ENCODE measurements around the gene CCDC9.
"Not testable (repeated sequence)": the region's sequence is repeated elsewhere in the genome, so short reads cannot be mapped to it uniquely, and the experiment has no call there.

Gene CCDC9

DNA sequence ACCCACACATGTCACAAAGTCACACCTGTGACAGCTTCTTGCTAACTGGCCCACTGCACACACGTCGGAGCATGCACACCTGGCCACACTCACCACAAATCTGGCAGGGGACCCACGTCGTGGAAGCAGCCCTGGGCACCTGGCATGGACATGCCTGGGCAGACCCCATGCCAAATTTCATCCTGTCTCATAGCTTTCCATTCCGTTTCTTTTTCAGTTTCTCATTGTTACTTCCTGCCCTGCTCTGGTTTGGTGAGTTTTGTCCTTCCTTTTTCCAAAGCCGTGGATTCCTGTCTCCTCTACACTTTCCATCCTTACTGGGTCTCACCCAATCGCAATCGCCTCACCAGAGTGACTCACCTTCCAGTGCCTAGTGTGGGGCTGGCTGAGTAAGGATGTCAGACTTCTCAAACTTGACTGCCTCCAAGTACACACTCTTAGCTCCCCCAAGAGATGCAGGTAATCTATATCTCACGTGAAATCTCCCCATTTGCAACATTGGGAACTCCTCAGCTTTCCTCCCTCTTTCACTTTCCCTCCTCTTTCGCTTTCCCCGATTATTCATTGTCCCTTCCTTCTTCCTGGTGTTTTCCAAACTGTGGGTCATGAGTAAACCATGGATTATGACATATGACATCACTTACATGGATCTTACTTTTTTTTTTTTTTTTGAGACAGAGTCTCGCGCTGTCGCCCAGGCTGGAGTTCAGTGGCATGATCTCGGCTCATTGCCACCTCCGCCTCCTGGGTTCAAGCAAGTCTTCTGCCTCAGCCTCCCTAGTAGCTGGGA is 23.7 kb upstream of the CCDC9 start:
- DNase-seq (ENCODE audit: low spot score) = no peak

DNA sequence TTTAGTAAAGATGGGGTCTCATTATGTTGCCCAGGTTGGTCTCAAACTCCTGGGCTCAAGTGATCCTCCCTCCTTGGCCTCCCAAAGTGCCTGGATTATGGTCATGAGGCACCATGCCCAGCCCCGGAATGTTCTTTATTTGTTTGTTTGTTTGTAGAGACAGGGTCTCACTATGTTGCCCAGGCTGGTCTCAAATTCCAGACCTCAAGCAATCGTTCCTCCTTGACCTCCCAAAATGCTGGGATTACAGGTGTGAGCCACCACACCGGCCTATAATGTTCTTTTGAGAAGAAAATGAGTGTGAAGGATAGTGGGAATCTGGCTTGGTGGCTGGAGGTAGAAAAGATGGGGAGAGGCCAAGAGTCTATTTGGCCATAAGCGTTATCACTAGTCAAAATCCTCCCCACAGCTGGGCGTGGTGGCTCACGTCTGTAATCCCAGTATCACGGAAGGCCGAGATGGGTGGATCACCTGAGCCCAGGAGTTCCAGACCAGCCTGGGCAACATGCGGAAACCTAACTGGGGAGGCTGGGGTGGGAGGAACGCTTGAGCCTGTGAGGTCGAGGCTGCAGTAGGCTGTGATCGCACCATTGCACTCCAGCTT is 20.2 kb upstream of the CCDC9 start:
- DNase-seq (ENCODE audit: low spot score) = no peak

DNA sequence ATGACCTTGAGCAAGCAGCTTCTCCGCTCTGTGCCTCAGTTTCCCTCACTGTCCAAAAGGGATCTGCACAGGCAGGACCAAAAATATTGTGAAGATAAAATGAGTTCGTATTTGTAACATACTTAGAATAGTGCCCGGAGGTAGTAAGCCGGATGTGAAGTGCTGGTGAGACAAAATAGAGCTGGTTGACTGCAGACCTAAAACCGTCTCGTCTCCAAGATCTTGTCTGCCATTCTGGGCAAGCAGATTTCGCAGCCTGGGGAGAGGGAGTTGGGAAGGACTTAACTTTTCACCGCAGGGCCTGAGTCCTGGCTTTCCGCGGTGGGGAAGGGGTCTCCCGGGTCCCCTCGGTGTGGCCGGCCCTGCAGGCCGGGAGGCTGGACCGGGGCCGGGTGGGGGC is 17.2 kb upstream of the CCDC9 start:
- DNase-seq (ENCODE audit: low spot score) = no peak

DNA sequence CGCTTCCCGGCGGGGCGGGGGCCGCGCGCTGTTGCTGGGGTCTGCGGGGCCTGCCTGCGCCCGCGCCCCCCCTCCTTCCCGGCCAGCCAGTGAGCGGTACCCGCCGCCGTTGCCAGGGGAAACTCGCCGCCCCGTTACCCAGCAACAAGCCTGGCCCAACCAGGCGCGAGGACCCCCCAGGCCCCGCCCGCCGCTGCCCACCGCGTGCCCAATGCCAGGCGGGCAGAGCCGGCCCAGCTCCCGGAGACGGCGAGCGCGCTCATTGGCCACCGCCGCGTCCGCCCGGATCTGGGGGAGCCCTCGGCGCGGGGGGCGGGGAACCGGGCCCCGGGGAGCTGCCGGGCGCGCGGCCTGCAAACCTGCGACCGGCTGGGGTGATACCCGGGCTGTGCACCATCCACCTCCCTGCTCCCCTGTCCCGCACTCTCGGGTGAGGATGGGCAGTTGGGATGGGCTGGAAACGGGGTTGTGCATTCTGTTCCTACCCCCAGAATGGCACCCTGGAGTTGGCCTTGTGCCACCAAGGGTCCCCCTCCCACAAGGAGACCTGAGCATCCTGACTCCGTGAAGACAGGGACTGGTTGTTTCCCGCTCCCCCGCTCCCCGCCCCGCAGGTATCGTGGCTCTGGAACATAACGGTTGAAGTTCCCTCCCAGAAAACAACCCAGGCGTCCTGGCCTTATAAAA is 16.6 kb upstream of the CCDC9 start:
- peak; percentile 86 for DNase-seq (ENCODE audit: low spot score)

DNA sequence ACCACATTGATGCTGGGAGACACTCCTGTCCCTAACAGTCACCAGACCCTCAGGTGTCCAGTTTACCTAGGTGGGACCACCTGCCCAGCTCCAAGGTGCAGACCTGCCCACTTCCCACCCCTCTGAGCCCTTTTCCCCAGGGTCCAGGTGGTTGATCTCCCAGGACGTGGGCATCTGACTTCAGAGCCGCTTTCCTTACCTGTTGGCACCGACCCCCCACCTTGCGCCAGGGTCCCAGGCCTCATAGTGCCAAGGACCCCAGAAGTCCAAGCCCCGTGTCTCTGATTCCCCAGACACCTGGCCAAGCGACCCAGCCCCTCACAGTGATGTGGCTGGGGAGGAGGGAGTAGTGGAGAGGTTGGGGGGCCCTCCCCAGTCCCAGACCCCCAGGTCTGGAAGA is 15.8 kb upstream of the CCDC9 start:
- DNase-seq (ENCODE audit: low spot score) = no peak

DNA sequence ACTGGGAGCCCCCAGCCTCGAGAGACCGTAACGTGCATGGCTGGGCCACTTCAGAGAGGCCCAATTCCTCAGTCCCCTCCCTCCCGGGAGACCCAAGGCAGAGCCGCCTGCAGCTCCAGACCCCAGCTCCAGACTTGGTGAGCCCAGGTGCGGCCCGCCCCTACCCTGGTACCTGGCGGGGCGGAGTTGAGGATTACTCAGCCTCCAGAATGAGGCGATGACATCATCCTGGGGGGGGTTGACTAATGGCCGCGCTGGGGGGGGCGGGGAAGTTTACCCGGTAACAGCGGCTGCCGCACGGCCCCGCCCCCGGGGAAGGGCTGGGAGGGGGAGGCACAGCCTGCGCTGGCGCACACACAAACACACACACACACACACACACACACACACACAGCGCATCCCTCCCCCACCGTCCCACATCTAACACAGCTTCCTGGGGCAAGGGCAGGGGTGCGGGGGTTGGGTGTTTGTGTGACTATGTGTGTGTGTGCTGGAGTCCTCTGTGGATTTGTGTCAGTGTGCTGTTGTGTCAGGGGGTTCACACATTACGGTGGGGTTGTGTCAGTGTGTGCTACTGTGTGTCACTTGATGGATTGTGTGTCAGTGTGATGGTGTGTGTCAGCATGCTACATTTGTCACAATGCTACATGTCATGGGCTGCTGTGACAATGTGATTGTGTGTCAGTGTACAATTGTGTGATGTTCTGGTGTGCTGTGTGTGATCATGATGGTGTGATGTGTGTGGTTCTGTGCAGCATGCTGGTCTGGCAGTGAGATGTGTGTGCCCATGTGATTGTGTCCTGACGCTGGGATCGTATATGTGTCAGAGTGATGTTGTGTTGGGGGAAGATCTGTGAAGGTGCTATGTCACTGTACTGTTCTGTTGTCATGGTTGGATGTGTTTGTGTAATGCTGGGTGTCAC is 15.1 kb upstream of the CCDC9 start:
- DNase-seq (ENCODE audit: low spot score) = peak; percentile 82

DNA sequence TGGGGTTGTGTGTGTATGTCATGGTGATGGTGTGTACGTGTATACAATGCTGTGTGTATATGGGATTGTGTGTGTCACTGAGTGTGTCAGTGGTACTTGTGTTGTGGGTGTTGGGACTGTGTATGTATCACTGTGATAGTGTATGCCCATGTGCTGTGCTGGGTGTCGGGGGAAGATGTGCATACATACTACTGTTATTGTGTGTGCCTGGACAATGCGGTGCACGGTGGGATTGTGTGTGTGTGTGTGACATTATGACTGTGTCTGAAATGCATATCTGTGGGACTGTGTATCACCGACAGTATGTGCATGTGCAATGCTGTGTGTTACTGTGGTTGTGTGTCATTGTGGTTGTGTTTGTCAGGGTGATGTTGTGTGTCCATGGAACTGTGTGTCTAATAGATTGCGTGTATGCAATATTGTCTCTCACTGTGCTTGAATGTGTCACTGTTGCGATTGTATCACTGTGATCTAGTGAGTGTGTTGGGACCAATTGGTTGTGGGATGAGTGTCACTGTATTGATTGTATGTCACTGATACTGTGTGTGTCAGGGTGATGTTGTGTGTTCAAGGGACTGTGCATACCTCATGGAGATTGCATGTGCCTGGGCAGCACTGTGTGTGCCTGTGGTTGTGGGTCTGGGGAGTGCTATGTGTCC is 14.3 kb upstream of the CCDC9 start:
- no peak for DNase-seq (ENCODE audit: low spot score)

DNA sequence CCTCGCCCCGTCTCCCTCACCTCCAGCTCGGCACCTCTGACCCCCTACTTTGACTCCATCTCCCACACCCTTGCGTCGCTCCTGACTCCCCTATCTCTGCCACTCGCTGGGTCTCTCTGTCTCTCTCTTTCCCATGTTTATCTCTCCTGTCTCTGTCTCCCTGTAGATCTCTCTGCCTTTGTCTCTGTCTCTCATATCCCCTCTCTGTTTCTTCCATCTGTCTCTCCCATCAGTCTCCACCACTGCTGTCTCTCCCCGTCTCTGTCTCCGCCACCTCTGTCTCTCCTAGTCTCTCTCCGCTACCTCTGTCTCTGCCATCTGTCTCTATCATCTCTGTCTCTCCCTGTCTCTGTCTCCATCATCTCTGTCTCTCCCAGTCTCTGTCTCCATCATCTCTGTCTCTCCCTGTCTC is 13.0 kb upstream of the CCDC9 start:
- no peak for DNase-seq (ENCODE audit: low spot score)

DNA sequence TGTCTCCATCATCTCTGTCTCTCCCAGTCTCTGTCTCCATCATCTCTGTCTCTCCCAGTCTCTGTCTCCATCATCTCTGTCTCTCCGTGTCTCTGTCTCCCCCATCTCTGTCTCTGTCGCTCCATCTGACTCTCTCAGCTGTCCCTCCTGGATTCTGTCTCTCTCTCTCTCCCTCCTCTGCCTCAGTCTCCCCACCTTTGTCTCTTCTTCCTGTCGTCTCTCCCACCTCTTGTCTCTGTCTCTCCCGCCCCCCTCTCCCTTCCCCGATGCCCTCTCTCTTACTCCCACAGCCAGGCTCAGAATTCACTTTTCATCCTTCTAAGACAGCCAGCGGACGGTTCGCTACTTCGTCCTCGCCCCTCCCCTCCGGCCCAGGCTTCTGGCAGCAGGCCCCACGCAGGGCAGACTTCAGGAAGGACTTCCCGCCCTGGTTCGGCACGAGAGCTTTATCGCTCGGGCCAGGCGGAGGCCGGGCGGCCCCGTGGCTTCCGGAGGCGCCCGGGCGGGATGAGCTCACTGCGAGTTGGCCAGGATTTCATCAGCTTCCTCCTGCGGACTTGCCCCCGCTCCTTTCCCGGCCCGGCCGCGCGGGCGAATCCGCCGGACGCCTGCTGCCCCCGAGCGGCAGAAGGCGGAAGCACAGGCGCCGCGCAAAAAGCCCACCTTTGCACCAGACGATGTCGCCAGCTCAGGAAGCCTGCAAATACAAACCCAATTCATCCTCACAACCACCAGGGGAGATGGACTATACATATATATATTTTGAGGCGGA is 12.4 kb upstream of the CCDC9 start:
- peak; percentile 90 for DNase-seq (ENCODE audit: low spot score)

DNA sequence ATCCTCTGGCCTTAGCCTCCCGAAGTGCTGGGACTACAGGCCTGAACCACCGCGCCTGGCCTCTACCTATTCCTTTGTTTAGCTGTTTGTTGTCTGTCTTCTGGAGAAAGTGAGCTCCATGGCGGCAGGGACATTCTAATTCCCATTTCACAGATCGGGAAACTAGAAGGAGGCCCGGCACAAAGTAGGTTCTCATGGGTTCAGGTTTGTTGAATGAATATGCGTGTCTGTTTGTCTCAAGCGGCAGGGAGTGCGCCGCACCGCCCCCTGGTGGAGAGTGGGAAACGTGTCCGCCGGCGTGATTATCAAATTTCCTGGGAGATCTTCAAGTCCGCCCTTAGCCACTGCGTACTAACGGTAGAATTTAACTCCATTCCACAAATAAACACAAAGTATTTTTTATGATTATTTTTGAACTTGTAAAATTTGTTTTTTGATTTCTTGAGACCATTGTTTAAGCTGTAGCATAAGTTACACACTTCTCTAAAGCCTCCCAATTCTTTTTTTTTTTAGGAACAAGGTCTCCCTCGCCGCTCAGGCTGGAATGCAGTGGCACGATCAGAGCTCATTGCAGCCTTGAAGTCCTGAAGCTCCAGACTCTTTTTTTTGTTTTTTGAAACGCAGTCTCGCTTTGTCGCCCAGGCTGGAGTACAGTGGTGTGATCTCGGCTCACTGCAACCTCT is 8.9 kb upstream of the CCDC9 start:
- DNase-seq (ENCODE audit: low spot score) = peak; percentile 71

DNA sequence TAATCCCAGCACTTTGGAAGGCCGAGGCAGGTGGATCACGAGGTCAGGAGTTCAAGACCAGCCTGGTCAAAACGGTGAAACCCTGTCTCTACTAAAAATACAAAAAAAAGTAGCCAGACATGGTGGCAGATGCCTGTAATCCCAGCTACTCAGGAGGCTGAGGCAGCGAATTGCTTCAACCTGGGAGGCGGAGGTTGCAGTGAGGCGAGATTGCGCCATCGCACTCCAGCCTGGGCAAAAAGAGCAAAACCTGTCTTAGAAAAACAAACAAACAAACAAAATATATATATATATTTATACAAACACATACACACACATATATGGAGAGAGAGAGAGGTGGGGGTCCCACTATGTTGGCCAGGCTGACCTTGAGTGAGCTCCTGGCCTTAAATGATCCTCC is 3.3 kb upstream of the CCDC9 start:
- not testable (repeated sequence) for DNase-seq (ENCODE audit: low spot score)

DNA sequence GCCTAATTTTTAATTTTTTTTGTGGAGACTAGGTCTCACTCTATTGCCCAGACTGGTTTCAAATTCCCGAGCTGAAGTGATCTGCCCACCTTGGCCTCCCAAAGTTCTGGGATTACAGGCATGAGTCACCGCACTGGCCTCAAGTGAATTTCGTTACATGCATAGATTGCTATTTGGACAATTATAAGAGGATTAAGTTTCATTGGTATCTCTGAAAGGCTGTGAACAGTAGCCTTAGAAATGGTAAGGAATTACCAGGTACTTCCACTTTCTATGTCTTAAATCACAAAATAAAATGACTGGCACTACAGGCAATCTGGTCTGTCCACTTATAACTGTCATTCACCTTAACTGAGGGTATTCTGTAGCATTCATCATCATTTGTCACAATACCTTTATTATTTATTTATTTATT is 2.9 kb upstream of the CCDC9 start:
- peak; percentile 51 for DNase-seq (ENCODE audit: low spot score)

DNA sequence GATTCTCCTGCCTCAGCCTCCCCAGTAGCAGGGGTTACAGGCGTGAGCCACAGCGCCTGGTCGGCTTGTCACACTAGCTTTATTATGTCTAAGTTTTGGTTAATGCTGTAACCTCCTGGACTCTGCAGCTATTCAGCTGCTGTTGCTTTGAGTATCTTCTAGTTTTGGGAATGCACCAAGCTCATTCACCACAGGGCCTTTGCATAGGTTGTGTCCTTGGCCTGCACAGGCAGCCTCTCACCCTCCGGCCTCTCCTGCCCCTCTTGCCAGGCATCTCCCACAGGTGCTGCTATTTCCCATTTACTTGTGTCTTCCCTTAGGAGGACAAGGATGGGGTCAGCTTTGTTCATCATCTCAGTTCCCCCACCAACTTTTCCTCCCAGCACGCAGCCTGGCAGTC is 2.4 kb upstream of the CCDC9 start:
- DNase-seq (ENCODE audit: low spot score) = no peak

DNA sequence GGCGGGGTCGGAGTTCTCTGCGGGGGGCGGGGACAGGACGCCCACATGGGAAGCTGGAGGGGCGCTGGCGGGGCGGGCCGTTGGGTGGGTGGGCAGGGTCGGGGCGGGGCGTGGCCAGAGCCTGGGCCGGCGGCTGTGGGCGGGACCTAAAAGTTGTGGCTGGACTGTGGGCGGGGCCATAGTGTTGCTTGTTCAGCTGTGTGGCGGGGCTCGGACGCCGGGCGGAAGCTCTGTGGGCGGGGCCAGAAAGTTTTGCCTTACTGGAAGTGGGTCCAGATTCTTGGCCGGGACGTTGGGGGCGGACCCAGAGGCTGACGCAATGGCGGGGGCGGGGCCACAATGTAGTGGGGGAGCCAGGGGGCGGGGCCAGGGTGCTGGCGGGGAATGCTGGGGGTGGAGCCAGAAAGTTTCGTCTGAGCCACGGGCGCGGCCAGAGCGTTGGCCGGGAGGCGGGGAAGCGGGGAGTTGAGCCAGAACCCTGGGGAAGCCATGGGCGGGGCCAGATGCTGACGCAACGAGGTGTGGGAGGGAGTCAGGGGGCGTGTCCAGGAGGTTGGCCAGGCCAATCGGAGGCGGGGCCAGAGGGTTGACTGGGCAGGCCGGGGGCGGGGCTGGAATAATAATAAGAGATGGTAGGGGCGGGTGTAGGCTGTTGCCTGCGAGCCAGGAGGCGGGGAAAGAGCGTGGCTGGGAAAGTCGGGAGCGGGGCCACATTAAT is 527 bp downstream of the CCDC9 start:
- DNase-seq (ENCODE audit: low spot score) = peak; percentile 94

DNA sequence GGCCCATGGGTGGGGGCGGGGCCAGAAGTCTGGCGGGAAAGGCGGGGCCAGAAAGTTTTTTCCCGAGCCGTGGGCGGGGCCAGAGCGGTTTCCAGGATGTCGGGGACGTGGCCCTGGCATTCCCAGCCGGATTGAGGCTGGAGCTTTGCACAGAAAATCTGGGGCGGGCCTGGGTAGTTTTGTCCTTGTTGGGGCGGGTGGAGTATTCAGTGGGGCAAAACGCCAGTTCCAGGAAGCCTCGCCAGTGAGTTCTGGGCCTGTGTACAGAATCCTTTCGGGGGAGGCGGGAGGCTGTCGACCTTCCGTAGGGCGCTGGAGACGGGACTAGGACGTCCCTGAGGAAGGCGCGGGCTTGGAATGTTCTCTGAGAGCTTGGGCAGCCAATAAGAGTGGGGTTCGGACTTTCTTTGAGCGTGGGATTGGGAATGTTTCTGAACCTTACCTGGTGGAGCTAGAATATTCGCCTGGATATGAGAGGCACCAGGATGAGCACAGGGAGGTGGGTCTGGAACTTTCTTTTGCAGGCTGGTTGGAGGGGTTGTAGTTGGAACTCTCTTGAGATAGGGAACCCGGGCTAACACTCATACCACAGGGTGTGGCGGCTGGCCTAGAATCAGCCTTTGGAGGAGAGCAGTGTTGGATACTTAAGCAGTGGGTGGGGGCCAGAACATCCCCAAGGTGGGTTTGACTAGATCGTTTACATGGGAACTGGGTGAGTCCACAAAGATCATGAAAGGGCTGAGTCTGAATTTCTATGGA is 1.3 kb downstream of the CCDC9 start:
- no peak for DNase-seq (ENCODE audit: low spot score)

DNA sequence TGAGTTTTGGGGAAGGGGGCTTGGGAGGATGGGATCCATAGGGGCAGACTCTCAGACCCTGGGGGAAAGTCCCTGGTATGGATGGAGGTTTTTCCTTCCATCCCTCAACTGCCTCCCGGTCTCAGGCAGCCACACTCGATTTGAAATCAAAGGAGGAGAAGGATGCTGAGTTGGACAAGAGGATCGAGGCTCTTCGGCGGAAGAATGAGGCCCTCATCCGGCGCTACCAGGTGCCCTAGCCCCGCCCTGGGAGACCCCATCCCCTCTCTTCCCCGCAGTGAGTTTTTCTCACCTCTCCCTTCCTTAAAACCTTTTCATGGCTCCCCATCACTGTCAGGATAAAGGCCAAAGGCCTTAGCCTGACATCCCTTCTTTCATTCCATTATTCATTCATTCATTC is 2.1 kb downstream of the CCDC9 start:
- DNase-seq (ENCODE audit: low spot score) = no peak

DNA sequence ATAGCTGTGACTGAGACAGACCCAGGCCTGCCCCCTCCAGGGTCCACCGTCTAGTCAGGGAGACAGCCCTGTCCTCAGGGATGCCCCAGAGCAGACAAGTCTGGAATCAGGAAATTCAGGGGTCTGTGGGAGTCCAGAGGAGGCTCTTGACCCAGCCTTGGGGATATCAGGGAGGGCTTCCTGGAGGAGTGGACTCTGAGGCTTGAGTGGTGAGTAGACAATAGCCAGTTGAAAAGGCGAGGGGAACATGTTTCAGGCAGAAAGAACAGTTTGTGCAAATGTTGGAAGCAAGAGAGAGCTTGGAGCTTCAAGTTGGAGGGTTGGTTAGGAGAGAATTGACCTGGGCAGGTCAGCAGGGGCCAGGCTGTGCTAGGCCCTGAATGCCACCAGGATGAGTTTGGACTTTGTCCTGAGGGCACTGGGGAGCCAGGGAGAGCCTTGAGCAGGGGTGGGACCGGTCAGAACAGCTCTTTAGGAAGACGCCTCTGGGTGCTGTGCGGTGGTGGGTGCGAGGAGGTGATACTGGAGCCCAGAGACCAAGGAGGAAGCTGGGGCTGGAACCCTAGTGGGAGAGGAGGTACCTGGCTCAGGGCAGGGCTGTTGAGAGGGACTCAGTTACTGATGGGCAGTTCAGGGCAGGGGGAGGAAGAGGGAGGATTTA is 2.7 kb downstream of the CCDC9 start:
- DNase-seq (ENCODE audit: low spot score) = no peak

DNA sequence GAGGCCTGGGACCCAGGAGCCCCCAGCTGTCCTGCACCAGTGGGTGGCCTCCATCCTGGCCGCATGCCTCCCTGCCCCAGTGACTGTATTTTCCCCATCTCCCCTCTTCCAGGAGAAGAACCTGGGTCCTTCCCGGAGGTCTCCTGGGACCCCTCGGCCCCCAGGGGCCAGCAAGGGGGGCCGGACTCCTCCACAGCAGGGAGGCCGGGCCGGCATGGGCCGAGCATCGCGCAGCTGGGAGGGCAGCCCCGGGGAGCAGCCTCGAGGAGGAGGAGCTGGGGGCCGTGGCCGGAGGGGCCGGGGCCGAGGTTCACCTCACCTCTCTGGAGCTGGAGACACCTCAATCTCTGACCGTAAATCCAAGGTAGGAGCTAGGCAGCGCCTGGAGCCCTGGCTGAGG is 4.2 kb downstream of the CCDC9 start:
- DNase-seq (ENCODE audit: low spot score) = no peak
